Stomach (tissue), 9 donors: ENCODE measurements around the gene THBD. TPM values are rescaled to one million over a fixed set of nuclear protein-coding genes. Genes with fewer than 3 reads are reported as not detected.

Experiments used
- DNase-seq, 2 donors: peaks; one replicate each; pipeline versions ENCODE4 v3.0.0 to v3.0.0-alpha.2; 2013 to 2019
- H3K27ac ChIP-seq, 5 donors: fragments of 200-600 bp in 4 of 5; sonication (generic) in 4 of 5; one replicate each; pipeline ENCODE4 v1.5.1; 2013 to 2019; ENCODE audit warnings: mild to moderate bottlenecking in 1 of 5, moderate library complexity in 1 of 5
- H3K27me3 ChIP-seq, 3 donors: fragments of 200-600 bp; sonication (generic); one replicate each; pipeline ENCODE4 v1.5.1; 2017 to 2019; ENCODE audit warnings: mixed run types in 1 of 3
- H3K36me3 ChIP-seq, 4 donors: fragments of 200-600 bp; sonication (generic); 1 replicate in 3 of 4; 2 replicates in 1 of 4; pipeline ENCODE4 v1.5.1; 2016 to 2019
- H3K4me1 ChIP-seq, 4 donors: fragments of 200-600 bp; sonication (generic); one replicate each; pipeline ENCODE4 v1.5.1; 2016 to 2019
- H3K4me3 ChIP-seq, 4 donors: fragments of 200-600 bp; sonication (generic) in 3 of 4; one replicate each; pipeline ENCODE4 v1.5.1; 2016 to 2019; ENCODE audit warnings: mild to moderate bottlenecking in 1 of 4
- H3K9me3 ChIP-seq, 4 donors: fragments of 200-600 bp; sonication (generic); one replicate each; pipeline ENCODE4 v1.5.1; 2016 to 2019
- EP300 ChIP-seq: sonication (generic); formaldehyde crosslinking; IDR thresholded peaks from one replicate; pipeline ENCODE4 v1.6.1; 2017; ENCODE audit warnings: antibody characterized with exemption
- POLR2A ChIP-seq, 4 donors: fragments of 450-650 bp; IDR thresholded peaks; one replicate each; pipeline ENCODE4 v1.6.1; 2016; ENCODE audit warnings: antibody characterized with exemption in 4 of 4, control low read depth in 2 of 4, mild to moderate bottlenecking in 1 of 4, moderate library complexity in 1 of 4
- POLR2AphosphoS5 ChIP-seq, 3 donors: sonication (generic); formaldehyde crosslinking; IDR thresholded peaks; one replicate each; pipeline ENCODE4 v1.6.1; 2016; ENCODE audit warnings: antibody characterized with exemption in 3 of 3
- WGBS, 5 donors: extraction: QIAGEN DNeasy Blood & Tissue Kit in 3 of 5; methylation state at CpG; one replicate each; pipeline versions ENCODE4 v1.1.5 to v1.1.7; 2013 to 2018; 5-methylcytosine and 5-hydroxymethylcytosine counted together
- intact Hi-C: fragments of 100-400 bp; cut with DNase I; formaldehyde crosslinking; loops from one replicate; pipeline ENCODE4 v1.15.1; 2023; ENCODE audit warnings: low total_unique reads
- polyA plus RNA-seq, 3 donors: library from polyadenylated mRNA; stranded (reverse); fragments of 200-250 nt; gene quantifications; one replicate each; pipeline ENCODE4 v1.2.3, GENCODE V29; 2013
- total RNA-seq, 5 donors: library from RNA; depleted of rRNA; stranded (reverse); fragments of >200 nt; gene quantifications; one replicate each; pipeline versions ENCODE4 v1.1.0 to v1.2.3, GENCODE V29; 2014 to 2016
- TF ChIP-seq, protein P1 (sequence below), 7 experiments: fragments of 450-650 bp in 4 of 7; fragments of 200-600 bp in 3 of 7; sonication (generic) in 3 of 7; IDR thresholded peaks; one replicate each; pipeline ENCODE4 v1.5.1; 2016 to 2019; ENCODE audit warnings: antibody characterized with exemption in 7 of 7, control low read depth in 2 of 7, mild to moderate bottlenecking in 1 of 7
- donor health status: healthy with polysubstance abuse.
- donor health status: Bipolar disorder and iron deficiency.
- donor health status: healthy.

The THBD gene
- total and polyA plus RNA-seq, 8 donors, result 2.7 to 83.5 (median 21.8) TPM

DNA sequence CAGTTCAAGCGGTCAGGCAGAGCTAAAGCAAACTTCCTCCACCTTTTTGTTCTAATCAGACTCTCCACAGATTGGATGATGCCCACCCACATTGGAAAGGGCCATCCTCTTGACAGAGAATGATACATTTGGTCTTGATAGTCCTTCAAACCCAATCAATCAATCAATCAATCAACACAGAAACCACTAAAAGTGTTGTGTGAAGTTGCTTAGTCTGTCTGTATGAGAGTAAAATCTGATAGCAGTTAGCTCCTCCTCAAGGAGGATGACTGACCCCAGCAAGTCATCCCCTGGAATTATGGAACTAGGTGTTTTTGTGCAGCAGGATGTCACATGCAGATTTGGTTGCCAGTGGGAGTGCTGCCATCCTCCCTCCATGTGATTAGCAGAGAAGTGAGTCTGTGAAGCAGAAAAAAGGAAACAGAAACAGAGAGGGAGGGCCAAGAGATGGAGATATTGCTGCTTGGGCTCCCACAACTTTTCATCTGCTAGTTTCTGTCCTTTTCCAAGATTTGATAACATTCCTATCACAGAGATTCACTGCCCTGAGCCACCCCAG, 46.3 kb downstream of the THBD start:
- Histone ChIP-seq H3K9me3 (no peaks in the 10 kb centered on the region), H3K36me3 (no peaks in the 10 kb centered on the region), H3K4me1 (no peaks in the 10 kb centered on the region), H3K27me3 (no peaks in the 10 kb centered on the region), H3K4me3 (no peak overlapping the region), H3K27ac (no peak overlapping the region)
- TF ChIP-seq EP300 (no peak), POLR2AphosphoS5 (IDR thresholded peaks at IDR 0.05) (no peak), POLR2A (IDR thresholded peaks at IDR 0.05) (no peak)
- TF ChIP-seq, protein P1, sequence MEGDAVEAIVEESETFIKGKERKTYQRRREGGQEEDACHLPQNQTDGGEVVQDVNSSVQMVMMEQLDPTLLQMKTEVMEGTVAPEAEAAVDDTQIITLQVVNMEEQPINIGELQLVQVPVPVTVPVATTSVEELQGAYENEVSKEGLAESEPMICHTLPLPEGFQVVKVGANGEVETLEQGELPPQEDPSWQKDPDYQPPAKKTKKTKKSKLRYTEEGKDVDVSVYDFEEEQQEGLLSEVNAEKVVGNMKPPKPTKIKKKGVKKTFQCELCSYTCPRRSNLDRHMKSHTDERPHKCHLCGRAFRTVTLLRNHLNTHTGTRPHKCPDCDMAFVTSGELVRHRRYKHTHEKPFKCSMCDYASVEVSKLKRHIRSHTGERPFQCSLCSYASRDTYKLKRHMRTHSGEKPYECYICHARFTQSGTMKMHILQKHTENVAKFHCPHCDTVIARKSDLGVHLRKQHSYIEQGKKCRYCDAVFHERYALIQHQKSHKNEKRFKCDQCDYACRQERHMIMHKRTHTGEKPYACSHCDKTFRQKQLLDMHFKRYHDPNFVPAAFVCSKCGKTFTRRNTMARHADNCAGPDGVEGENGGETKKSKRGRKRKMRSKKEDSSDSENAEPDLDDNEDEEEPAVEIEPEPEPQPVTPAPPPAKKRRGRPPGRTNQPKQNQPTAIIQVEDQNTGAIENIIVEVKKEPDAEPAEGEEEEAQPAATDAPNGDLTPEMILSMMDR (IDR thresholded peaks at IDR 0.05), result no peak
- DNase-seq, result no peak
- 67 to 94% (median 73%) methylated on average over 1 of the region's 1 CpG for WGBS, 5 donors
- intact Hi-C loops, result no loop called here

DNA sequence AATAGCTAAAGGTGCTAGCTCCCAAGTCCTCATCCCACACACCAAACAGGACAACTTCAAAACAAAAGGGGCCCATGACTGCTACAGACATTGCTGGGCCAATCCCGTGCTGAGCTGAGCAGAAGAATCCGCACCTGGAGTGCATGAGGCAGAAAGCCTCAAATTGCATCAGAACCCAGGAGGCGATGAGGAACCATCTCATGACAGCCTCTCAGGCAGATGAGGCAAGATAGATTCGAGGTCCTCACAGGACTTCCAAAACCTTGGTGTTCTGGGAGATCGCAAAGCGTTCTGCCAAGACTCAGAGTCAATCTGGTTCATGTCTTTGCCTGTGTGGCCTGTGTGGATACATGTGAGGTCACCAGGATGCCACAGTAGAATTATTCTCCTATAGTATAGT, 47.2 kb downstream of the THBD start:
- TF ChIP-seq EP300, result no peak
- TF ChIP-seq, protein P1 (IDR thresholded peaks at IDR 0.05), result no peak
- TF ChIP-seq POLR2A (IDR thresholded peaks at IDR 0.05), result no peak
- TF ChIP-seq POLR2AphosphoS5 (IDR thresholded peaks at IDR 0.05), result no peak
- H3K4me1 ChIP-seq, result no peaks in the 10 kb centered on the region
- H3K4me3 ChIP-seq, result no peak overlapping the region
- no peaks in the 10 kb centered on the region for H3K27me3 ChIP-seq
- no peak overlapping the region for H3K27ac ChIP-seq
- H3K9me3 ChIP-seq, result no peaks in the 10 kb centered on the region
- intact Hi-C loops, result no loop called here
- WGBS, 5 donors, result 88 to 100% (median 93%) methylated on average over 5 to 6 of the region's 6 CpGs
- DNase-seq, result no peak
- no peaks in the 10 kb centered on the region for H3K36me3 ChIP-seq

DNA sequence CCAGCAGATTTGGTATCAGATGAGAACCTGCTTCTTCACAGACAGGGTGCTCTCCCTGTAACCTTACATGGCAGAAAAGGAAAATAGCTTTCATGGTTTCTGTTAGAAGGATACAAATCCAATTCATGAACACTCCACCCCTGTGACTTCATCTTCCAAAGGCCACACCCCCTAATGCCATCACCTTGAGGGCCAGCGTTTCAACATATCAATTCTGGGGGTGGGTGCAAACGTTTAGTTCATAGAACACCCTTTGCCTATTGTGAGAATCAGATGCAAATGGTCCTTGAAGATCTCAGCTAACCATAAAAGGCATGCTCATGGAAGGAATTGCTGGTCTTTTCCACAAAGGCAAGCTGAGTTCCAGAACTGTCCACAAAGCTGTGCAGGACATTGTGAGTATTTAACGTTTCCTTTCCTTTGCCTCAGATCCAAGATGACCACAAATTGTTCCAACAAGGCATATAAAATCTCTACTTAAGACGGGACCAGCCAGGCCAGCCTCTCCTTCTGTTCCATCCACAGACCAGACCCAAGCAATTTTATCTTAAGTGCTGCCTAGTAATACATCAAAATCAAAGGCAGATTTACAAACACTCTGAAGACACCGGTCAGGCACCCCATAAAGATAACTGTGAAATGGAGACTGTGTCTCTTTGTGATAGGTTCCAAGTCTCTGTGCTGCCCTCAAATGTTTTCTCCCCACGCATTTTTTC, 49.1 kb downstream of the THBD start:
- no peak for DNase-seq
- no peaks in the 10 kb centered on the region for H3K9me3 ChIP-seq
- no peak for TF ChIP-seq POLR2AphosphoS5 (IDR thresholded peaks at IDR 0.05)
- no peak for TF ChIP-seq EP300
- TF ChIP-seq, protein P1 (IDR thresholded peaks at IDR 0.05), result no peak
- no peak for TF ChIP-seq POLR2A (IDR thresholded peaks at IDR 0.05)
- H3K4me1 ChIP-seq, result no peaks in the 10 kb centered on the region
- no peaks in the 10 kb centered on the region for H3K27me3 ChIP-seq
- H3K36me3 ChIP-seq, result no peaks in the 10 kb centered on the region
- no peak overlapping the region for H3K27ac ChIP-seq
- H3K4me3 ChIP-seq, result no peak overlapping the region
- 59 to 70% (median 65%) methylated on average over 6 of the region's 6 CpGs for WGBS, 5 donors
- intact Hi-C loops, result no loop called here

DNA sequence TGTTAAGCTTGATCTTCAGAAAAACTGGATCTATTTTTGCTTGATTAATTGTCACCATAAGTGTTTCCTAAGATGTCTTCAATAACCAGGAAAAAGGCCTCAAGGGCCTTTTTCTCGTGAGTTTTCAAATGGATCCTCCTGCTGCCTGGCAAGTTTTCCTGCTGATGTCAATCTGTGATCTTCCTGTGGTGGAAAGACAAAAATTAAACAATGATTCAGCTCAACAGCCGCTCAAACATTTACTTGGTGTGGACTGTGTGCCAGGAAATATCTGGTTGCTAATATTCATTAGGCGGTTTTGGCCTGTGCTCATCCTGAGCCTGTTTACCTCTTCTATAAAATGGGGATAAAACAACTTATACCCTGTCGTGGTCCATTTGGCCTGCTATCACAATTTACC, 49.7 kb downstream of the THBD start:
- Histone ChIP-seq H3K9me3 (no peaks in the 10 kb centered on the region), H3K27me3 (no peaks in the 10 kb centered on the region), H3K36me3 (no peaks in the 10 kb centered on the region), H3K4me3 (no peak overlapping the region), H3K27ac (no peak overlapping the region), H3K4me1 (no peaks in the 10 kb centered on the region)
- no peak for DNase-seq
- WGBS, 5 donors, result 36 to 57% (median 46%) methylated on average over 4 of the region's 4 CpGs
- intact Hi-C loops, result no loop called here
- TF ChIP-seq POLR2A (IDR thresholded peaks at IDR 0.05), result no peak
- TF ChIP-seq, protein P1 (IDR thresholded peaks at IDR 0.05), result no peak
